Neural progenitor cell (in vitro differentiated cells): ENCODE results near the gene C14orf132.

Experiments used
- CTCF ChIP-seq: fragments of 200-600 bp; sonication (generic); IDR thresholded peaks from 2 replicates; pipeline ENCODE4 v1.5.1; 2017; ENCODE audit warnings: antibody characterized with exemption, mild to moderate bottlenecking
- EZH2 ChIP-seq: fragments of 200-600 bp; sonication (generic); IDR thresholded peaks from 2 replicates; pipeline ENCODE4 v1.6.1; 2017; ENCODE audit warnings: antibody characterized with exemption, mild to moderate bottlenecking, moderate library complexity
- EZH2phosphoT487 ChIP-seq: fragments of 200-600 bp; sonication (generic); IDR thresholded peaks from 2 replicates; pipeline ENCODE4 v1.6.1; 2017; ENCODE audit warnings: antibody characterized with exemption

DNA sequence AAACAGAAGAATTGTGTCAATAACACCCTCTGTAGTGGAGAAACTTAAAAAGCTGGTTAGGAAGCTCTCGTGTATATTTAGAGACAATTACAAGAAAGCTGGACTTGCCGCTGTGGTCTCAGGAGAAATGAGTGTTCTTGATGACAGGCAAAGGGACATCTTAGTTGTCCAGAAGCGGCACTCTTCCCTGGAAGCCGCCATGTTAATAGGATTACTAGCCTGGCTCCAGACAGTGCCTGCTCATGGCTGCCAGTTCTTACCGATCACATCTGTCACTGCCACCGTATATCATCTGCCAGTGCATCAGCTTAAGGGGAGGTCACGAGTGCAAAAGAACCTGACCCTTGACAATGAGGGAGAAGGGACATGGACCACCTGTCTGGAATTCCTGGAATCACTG lies 48.9 kb downstream of the C14orf132 start:
- TF ChIP-seq CTCF = no peak
- no peak for TF ChIP-seq EZH2phosphoT487
- no peak for TF ChIP-seq EZH2
